ENCODE data around the gene SGPP2.

- TF ChIP-seq CTCF (conservative IDR thresholded peaks at IDR 0.05; ENCODE audit: low read length) (no peak), EZH2phosphoT487 (IDR thresholded peaks at IDR 0.05; ENCODE audit: borderline replicate concordance, low read depth, low read length) (no peak)
Measured at GRCh38 chr2:222544661-222545060, 120.3 kb downstream of the SGPP2 start.
